SK-N-SH (cell line): ENCODE measurements around the gene SLC9A8. TPM values are rescaled to one million over a fixed set of nuclear protein-coding genes. Genes with fewer than 3 reads are reported as not detected.

ENCODE experiments used
- CTCF ChIA-PET: fragments of 300-600, 350-600 bp; formaldehyde crosslinking; extraction: SDS; loops from one replicate; lab custom pipeline; 2021; lab: Yijun Ruan, JAX
- POLR2A ChIA-PET: fragments of 350-600 bp; sonication (Branson Sonifier 250); formaldehyde crosslinking; extraction: SDS; loops from one replicate; lab custom pipeline; 2020; ENCODE audit warnings: antibody characterized with exemption, inconsistent platforms; lab: Yijun Ruan, JAX
- DNase-seq: peaks from one replicate; pipeline ENCODE4 v3.0.0; 2012
- H2AFZ ChIP-seq: fragments of 200-600 bp; sonication (generic); 2 replicates; pipeline ENCODE4 v1.8.1; 2016; ENCODE audit warnings: antibody characterized with exemption, mild to moderate bottlenecking, low read depth
- H3F3A ChIP-seq: fragments of 200-600 bp; sonication (generic); replicated peaks from 2 replicates; pipeline ENCODE3; 2016; ENCODE audit warnings: antibody characterized with exemption, mild to moderate bottlenecking; ENCODE audit not compliant: insufficient read depth
- H3K27ac ChIP-seq, 2 experiments: fragments of 200-500 bp in 1 of 2; fragments of 200-600 bp in 1 of 2; sonication (Bioruptor generic) in 1 of 2; sonication (generic), shearing (Covaris generic) in 1 of 2; 2 replicates each; pipeline versions ENCODE4 v1.5.1 to v1.6.1; 2014 to 2016; ENCODE audit warnings: low read depth in 2 of 2, inconsistent platforms in 1 of 2, low read length in 1 of 2, mild to moderate bottlenecking in 1 of 2, mixed read lengths in 1 of 2
- H3K27me3 ChIP-seq: fragments of 200-600 bp; sonication (generic), shearing (Covaris generic); 2 replicates; pipeline ENCODE4 v1.6.1; 2016; ENCODE audit warnings: mixed run types; ENCODE audit not compliant: insufficient read depth
- H3K36me3 ChIP-seq, 2 experiments: fragments of 200-500 bp in 1 of 2; fragments of 200-600 bp in 1 of 2; sonication (Bioruptor generic) in 1 of 2; sonication (generic) in 1 of 2; replicated peaks in 1 of 2; 2 replicates each; pipeline versions ENCODE3 to v1.5.1; 2014 to 2016; ENCODE audit warnings: low read length in 1 of 2, mild to moderate bottlenecking in 1 of 2; ENCODE audit not compliant: insufficient read depth in 2 of 2, control insufficient read depth in 1 of 2
- H3K4me1 ChIP-seq, 2 experiments: fragments of 200-500 bp in 1 of 2; fragments of 200-600 bp in 1 of 2; sonication (Bioruptor generic) in 1 of 2; sonication (generic), shearing (Covaris generic) in 1 of 2; 2 replicates each; pipeline versions ENCODE4 v1.5.1 to v1.6.1; 2014 to 2016; ENCODE audit warnings: low read depth in 1 of 2, low read length in 1 of 2, mixed run types in 1 of 2; ENCODE audit not compliant: insufficient read depth in 2 of 2, control insufficient read depth in 1 of 2
- H3K4me2 ChIP-seq: fragments of 200-600 bp; sonication (generic), shearing (Covaris generic); 2 replicates; pipeline ENCODE4 v1.6.1; 2017; ENCODE audit warnings: mixed run types
- H3K4me3 ChIP-seq, 2 experiments: fragments of 200-500 bp in 1 of 2; fragments of 200-600 bp in 1 of 2; sonication (Bioruptor generic) in 1 of 2; sonication (generic), shearing (Covaris generic) in 1 of 2; 2 replicates each; pipeline versions ENCODE4 v1.5.1 to v1.8.1; 2014 to 2016; ENCODE audit warnings: low read depth in 2 of 2, inconsistent platforms in 1 of 2, low read length in 1 of 2, mild to moderate bottlenecking in 1 of 2, mixed read lengths in 1 of 2, moderate library complexity in 1 of 2
- H3K79me2 ChIP-seq: fragments of 200-600 bp; sonication (generic); 2 replicates; pipeline ENCODE4 v1.8.1; 2017; ENCODE audit warnings: mild to moderate bottlenecking; ENCODE audit not compliant: insufficient read depth
- H3K9ac ChIP-seq: fragments of 200-600 bp; sonication (generic); 2 replicates; pipeline ENCODE4 v1.6.1; 2017; ENCODE audit warnings: mixed run types
- H3K9me2 ChIP-seq: fragments of 200-600 bp; sonication (generic); 2 replicates; pipeline ENCODE4 v1.6.1; 2017; ENCODE audit warnings: mixed run types
- H3K9me3 ChIP-seq: fragments of 200-600 bp; sonication (generic); 2 replicates; pipeline ENCODE4 v1.6.1; 2017; ENCODE audit warnings: mixed run types, mild to moderate bottlenecking, moderate library complexity
- H4K20me1 ChIP-seq: fragments of 200-600 bp; sonication (generic); 2 replicates; pipeline ENCODE4 v1.6.1; 2017; ENCODE audit warnings: mild to moderate bottlenecking, mixed run types; ENCODE audit not compliant: insufficient read depth
- FOXM1 ChIP-seq: IDR thresholded peaks from 2 replicates; pipeline ENCODE4 v1.4.0; 2012; ENCODE audit warnings: low read depth, mild to moderate bottlenecking
- GABPA ChIP-seq: IDR thresholded peaks from 2 replicates; pipeline ENCODE4 v1.4.0; 2012; ENCODE audit warnings: low read depth, mild to moderate bottlenecking
- MXI1 ChIP-seq: IDR thresholded peaks from 2 replicates; pipeline ENCODE4 v1.6.1; 2012; ENCODE audit warnings: mild to moderate bottlenecking, low read depth, low read length, improper control_type of control experiment
- NRF1 ChIP-seq: IDR thresholded peaks from 2 replicates; pipeline ENCODE4 v1.6.1; 2012; ENCODE audit warnings: low read depth, mild to moderate bottlenecking, low read length
- RAD21 ChIP-seq: IDR thresholded peaks from 2 replicates; pipeline ENCODE4 v1.6.1; 2012; ENCODE audit warnings: mild to moderate bottlenecking, low read length
- RCOR1 ChIP-seq: fragments of 150-350 bp; IDR thresholded peaks from 2 replicates; pipeline ENCODE4 v1.6.1; 2017; ENCODE audit warnings: antibody characterized with exemption, low read length
- RXRA ChIP-seq: IDR thresholded peaks from 2 replicates; pipeline ENCODE4 v1.4.0; 2012; ENCODE audit warnings: low read depth, mild to moderate bottlenecking, borderline replicate concordance
- SIN3A ChIP-seq: IDR thresholded peaks from 2 replicates; pipeline ENCODE4 v1.6.1; 2012; ENCODE audit warnings: low read depth, mild to moderate bottlenecking, low read length, moderate library complexity, borderline replicate concordance
- TAF1 ChIP-seq: IDR thresholded peaks from 2 replicates; pipeline ENCODE4 v1.6.1; 2012; ENCODE audit warnings: low read depth, mild to moderate bottlenecking, low read length, moderate library complexity, borderline replicate concordance
- TEAD4 ChIP-seq: IDR thresholded peaks from 2 replicates; pipeline ENCODE4 v1.4.0; 2012; ENCODE audit warnings: mild to moderate bottlenecking, borderline replicate concordance; ENCODE audit not compliant: insufficient read depth
- WGBS: methylation state at CpG from one replicate; pipeline ENCODE4 v1.1.6; 2017; ENCODE audit warnings: low lambda C conversion rate; 5-methylcytosine and 5-hydroxymethylcytosine counted together
- polyA plus RNA-seq, 3 experiments: library from polyadenylated mRNA; depleted of rRNA; stranded (reverse); fragments of >200 nt; gene quantifications; 2 replicates each; pipeline ENCODE4 v1.2.3, GENCODE V29; 2012
- TF ChIP-seq, protein P1 (sequence below): IDR thresholded peaks from 2 replicates; pipeline ENCODE4 v1.4.0; 2012; ENCODE audit warnings: low read depth, borderline replicate concordance
- TF ChIP-seq, protein P2 (sequence below): fragments of 150-350 bp; IDR thresholded peaks from 2 replicates; pipeline ENCODE4 v1.6.1; 2017; ENCODE audit warnings: antibody characterized with exemption, low read length, low read depth, borderline replicate concordance
- TF ChIP-seq, protein P3 (sequence below): IDR thresholded peaks from 2 replicates; pipeline ENCODE4; 2012
- TF ChIP-seq, protein P4 (sequence below): fragments of 200-600 bp; sonication (generic); IDR thresholded peaks from 2 replicates; pipeline ENCODE4 v1.6.1; 2017; ENCODE audit warnings: antibody characterized with exemption, mild to moderate bottlenecking, moderate library complexity
- TF ChIP-seq, protein P5 (sequence below): IDR thresholded peaks from 2 replicates; pipeline ENCODE4 v1.4.0; 2012; ENCODE audit warnings: low read depth
- TF ChIP-seq, protein P6 (sequence below): fragments of 150-350 bp; IDR thresholded peaks from 2 replicates; pipeline ENCODE4 v1.6.1; 2016; ENCODE audit warnings: mild to moderate bottlenecking, low read depth, low read length

Gene SLC9A8
- polyA plus RNA-seq, 1 of the 3 experiments (the other 2 are of a cell fraction) = 3.4 TPM

DNA sequence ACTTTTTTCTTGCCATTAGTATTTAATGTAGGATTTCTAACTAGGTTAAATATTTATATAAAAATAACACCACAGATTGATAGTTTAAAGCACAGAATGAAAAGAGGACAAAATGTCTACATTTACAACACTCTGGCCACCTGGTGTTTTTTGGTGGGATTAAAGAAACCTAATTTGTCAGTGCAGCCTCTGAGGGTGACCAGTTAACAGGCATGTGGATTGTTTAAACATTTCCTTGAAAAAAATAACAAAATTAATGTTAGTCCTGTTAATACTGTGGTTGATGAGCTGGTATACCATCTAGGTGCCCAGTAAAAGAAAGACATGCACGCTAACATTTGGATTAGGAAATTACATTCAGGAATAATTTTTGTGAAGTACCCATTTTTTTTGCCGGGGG lies 8.8 kb downstream of the SLC9A8 start (continued):
- TF ChIP-seq, protein P1, sequence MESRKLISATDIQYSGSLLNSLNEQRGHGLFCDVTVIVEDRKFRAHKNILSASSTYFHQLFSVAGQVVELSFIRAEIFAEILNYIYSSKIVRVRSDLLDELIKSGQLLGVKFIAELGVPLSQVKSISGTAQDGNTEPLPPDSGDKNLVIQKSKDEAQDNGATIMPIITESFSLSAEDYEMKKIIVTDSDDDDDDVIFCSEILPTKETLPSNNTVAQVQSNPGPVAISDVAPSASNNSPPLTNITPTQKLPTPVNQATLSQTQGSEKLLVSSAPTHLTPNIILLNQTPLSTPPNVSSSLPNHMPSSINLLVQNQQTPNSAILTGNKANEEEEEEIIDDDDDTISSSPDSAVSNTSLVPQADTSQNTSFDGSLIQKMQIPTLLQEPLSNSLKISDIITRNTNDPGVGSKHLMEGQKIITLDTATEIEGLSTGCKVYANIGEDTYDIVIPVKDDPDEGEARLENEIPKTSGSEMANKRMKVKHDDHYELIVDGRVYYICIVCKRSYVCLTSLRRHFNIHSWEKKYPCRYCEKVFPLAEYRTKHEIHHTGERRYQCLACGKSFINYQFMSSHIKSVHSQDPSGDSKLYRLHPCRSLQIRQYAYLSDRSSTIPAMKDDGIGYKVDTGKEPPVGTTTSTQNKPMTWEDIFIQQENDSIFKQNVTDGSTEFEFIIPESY = no peak
- TF ChIP-seq TEAD4 (no peak), FOXM1 (no peak), MXI1 (no peak), RXRA (no peak), RCOR1 (no peak), SIN3A (no peak)
- TF ChIP-seq, protein P2, sequence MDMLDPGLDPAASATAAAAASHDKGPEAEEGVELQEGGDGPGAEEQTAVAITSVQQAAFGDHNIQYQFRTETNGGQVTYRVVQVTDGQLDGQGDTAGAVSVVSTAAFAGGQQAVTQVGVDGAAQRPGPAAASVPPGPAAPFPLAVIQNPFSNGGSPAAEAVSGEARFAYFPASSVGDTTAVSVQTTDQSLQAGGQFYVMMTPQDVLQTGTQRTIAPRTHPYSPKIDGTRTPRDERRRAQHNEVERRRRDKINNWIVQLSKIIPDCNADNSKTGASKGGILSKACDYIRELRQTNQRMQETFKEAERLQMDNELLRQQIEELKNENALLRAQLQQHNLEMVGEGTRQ = no peak
- TF ChIP-seq, protein P3, sequence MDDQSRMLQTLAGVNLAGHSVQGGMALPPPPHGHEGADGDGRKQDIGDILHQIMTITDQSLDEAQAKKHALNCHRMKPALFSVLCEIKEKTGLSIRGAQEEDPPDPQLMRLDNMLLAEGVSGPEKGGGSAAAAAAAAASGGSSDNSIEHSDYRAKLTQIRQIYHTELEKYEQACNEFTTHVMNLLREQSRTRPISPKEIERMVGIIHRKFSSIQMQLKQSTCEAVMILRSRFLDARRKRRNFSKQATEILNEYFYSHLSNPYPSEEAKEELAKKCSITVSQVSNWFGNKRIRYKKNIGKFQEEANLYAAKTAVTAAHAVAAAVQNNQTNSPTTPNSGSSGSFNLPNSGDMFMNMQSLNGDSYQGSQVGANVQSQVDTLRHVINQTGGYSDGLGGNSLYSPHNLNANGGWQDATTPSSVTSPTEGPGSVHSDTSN = no peak

DNA sequence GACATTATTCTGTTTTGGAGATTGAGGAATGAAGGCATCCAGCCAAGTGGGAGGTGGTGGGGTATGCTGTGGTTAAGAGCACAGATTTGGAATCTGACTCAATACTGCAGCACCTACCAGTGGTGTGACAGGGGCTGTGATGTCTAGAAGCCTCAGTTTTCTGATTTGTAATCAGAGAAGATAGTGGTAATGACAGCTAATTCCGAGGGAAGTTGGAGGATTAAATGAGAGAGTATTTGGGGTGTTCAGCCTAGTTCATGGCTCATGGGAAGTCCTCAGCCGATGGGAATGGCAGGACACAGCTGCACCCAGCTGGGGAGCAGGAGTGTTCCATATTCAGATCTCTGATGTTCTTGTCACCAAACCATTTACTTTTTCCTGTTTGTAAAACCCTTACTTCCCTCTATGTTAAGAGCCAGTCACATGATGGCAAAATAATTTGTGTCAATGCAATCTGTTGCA lies 9.3 kb downstream of the SLC9A8 start:
- CTCF ChIA-PET = interaction anchor here (3.3 kb wide), 1 partner anchor 24 kb away, joined by 10 read pairs; no protein-coding TSS in a partner anchor
- no peaks in the 10 kb centered on the region for H3K9me3 ChIP-seq
- POLR2A ChIA-PET = interaction anchor here (0.6 kb wide), 1 partner anchor 22 kb away, joined by 3 read pairs; no protein-coding TSS in a partner anchor
- no peak for DNase-seq
- H3K4me2 ChIP-seq = no peak overlapping the region
- no peaks in the 10 kb centered on the region for H4K20me1 ChIP-seq
- WGBS = 78% methylated on average over 2 of the region's 2 CpGs
- H3K27ac ChIP-seq = no peak overlapping the region; a peak in 1 of 4 replicates
- H3K9ac ChIP-seq = no peak overlapping the region
- H2AFZ ChIP-seq = no peak overlapping the region
- peaks cover 35 to 52% of the 10 kb centered on the region in 2 experiments for H3K36me3 ChIP-seq
- no peaks in the 10 kb centered on the region for H3F3A ChIP-seq
- peaks cover 18% of the 10 kb centered on the region; the same call in 1 of the 2 replicates for H3K79me2 ChIP-seq
- H3K9me2 ChIP-seq = no peaks in the 10 kb centered on the region
- H3K4me1 ChIP-seq = no peaks in the 10 kb centered on the region
- no peaks in the 10 kb centered on the region for H3K27me3 ChIP-seq
- H3K4me3 ChIP-seq = no peak overlapping the region
- TF ChIP-seq, protein P4, sequence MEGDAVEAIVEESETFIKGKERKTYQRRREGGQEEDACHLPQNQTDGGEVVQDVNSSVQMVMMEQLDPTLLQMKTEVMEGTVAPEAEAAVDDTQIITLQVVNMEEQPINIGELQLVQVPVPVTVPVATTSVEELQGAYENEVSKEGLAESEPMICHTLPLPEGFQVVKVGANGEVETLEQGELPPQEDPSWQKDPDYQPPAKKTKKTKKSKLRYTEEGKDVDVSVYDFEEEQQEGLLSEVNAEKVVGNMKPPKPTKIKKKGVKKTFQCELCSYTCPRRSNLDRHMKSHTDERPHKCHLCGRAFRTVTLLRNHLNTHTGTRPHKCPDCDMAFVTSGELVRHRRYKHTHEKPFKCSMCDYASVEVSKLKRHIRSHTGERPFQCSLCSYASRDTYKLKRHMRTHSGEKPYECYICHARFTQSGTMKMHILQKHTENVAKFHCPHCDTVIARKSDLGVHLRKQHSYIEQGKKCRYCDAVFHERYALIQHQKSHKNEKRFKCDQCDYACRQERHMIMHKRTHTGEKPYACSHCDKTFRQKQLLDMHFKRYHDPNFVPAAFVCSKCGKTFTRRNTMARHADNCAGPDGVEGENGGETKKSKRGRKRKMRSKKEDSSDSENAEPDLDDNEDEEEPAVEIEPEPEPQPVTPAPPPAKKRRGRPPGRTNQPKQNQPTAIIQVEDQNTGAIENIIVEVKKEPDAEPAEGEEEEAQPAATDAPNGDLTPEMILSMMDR = no peak
- TF ChIP-seq, protein P5, sequence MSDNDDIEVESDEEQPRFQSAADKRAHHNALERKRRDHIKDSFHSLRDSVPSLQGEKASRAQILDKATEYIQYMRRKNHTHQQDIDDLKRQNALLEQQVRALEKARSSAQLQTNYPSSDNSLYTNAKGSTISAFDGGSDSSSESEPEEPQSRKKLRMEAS = no peak
- TF ChIP-seq TEAD4 (no peak), NRF1 (no peak), RCOR1 (no peak), TAF1 (no peak), MXI1 (no peak), GABPA (no peak), RAD21 (no peak)
- TF ChIP-seq, protein P3 = no peak
- TF ChIP-seq, protein P1 = no peak
- TF ChIP-seq, protein P6, sequence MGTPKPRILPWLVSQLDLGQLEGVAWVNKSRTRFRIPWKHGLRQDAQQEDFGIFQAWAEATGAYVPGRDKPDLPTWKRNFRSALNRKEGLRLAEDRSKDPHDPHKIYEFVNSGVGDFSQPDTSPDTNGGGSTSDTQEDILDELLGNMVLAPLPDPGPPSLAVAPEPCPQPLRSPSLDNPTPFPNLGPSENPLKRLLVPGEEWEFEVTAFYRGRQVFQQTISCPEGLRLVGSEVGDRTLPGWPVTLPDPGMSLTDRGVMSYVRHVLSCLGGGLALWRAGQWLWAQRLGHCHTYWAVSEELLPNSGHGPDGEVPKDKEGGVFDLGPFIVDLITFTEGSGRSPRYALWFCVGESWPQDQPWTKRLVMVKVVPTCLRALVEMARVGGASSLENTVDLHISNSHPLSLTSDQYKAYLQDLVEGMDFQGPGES = no peak
